ENCODE data around the gene SEMA4G.

The SEMA4G gene

DNA sequence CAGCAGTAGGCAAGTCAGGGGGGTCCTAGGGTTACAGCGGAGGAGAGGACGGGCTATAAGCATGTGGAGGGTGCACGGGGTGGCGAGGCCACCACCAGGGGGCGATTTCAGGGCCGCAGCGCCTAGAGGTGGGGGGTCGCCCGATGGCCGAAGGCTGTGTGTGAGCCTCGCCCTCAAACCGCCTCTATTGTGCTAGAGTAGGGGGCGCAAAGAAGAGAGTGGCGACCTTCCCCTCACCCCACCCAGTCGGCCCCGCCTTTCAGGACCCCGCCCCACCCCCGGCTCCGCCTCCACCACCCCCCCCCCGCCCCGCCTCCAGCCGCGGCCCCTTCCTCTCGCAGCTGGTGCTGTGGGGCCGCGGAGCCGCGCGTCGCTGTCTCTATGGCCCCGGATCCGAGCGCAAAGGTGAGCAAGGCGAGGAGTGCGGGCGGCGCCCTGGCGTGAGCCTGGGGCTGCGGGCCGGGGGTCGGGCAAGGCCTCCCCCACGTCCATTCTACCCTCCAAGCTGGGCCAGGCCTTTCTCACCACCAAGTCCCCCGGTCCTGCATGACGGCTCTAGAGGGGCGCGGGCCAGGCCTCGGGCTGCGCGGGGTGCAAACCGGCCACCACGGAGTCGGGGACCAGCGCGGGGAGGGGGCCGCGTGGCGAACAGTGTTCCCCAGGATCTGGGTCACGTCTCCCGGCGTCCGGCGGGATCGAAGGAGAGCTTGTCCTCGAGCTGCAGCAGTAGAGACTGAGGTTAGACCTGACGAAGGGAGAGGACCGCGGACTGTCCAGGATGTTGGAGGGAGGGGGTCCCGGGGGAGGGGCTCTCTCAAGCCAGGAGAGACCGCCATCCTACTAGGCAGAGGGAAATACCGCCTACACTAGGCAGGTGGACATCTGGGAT, at the start of gene SEMA4G:
SEMA4G (plus strand) TSS at position 318 of the 889 bp plus-strand sequence. CDS start 3,409 bp downstream, outside the sequence.
- Histone ChIP-seq H3K36me3 (ENCODE audit: insufficient read depth, insufficient read length, low read length) (no peaks in the 10 kb centered on the region), H3K27me3 (ENCODE audit: insufficient read depth, insufficient read length) (peaks cover 6% of the 10 kb centered on the region), H3K9me3 (ENCODE audit: insufficient read depth, low read length) (no peaks in the 10 kb centered on the region), H3K9ac (ENCODE audit: insufficient read length, low read depth) (peak within 1 kb of the TSS; percentile 77), H3K4me3 (ENCODE audit: insufficient read length, low read depth) (peak within 1 kb of the TSS; percentile 66), H3K4me1 (ENCODE audit: insufficient read depth, insufficient read length) (peaks cover 26% of the 10 kb centered on the region)
- peak; percentile 51 for DNase-seq (ENCODE audit: low read depth, low spot score)
- no peak for TF ChIP-seq YY1 (IDR thresholded peaks at IDR 0.05; ENCODE audit: insufficient read depth, insufficient read length)
- no peak for TF ChIP-seq ZNF274 (IDR thresholded peaks at IDR 0.05; ENCODE audit: low read depth, low read length)
- TF ChIP-seq SUZ12 (IDR thresholded peaks at IDR 0.05; ENCODE audit: extremely low read depth, insufficient read depth, insufficient read length) = no peak

GRCh38 chr10:100923580-100923979, 45.7 kb upstream of the SEMA4G start:
- Histone ChIP-seq H3K36me3 (ENCODE audit: insufficient read depth, insufficient read length, low read length) (peaks cover 52% of the 10 kb centered on the region), H3K4me3 (ENCODE audit: insufficient read length, low read depth) (no peak overlapping the region), H3K27me3 (ENCODE audit: insufficient read depth, insufficient read length) (no peaks in the 10 kb centered on the region), H3K9ac (ENCODE audit: insufficient read length, low read depth) (no peak overlapping the region), H3K9me3 (ENCODE audit: insufficient read depth, low read length) (no peaks in the 10 kb centered on the region), H3K4me1 (ENCODE audit: insufficient read depth, insufficient read length) (no peaks in the 10 kb centered on the region)
- no peak for DNase-seq (ENCODE audit: low read depth, low spot score)
- no peak for TF ChIP-seq YY1 (IDR thresholded peaks at IDR 0.05; ENCODE audit: insufficient read depth, insufficient read length)
- no peak for TF ChIP-seq ZNF274 (IDR thresholded peaks at IDR 0.05; ENCODE audit: low read depth, low read length)
- no peak for TF ChIP-seq SUZ12 (IDR thresholded peaks at IDR 0.05; ENCODE audit: extremely low read depth, insufficient read depth, insufficient read length)

- no peak overlapping the region for H3K4me3 ChIP-seq (ENCODE audit: insufficient read length, low read depth)
- H3K9me3 ChIP-seq (ENCODE audit: insufficient read depth, low read length) = no peaks in the 10 kb centered on the region
- H3K36me3 ChIP-seq (ENCODE audit: insufficient read depth, insufficient read length, low read length) = peaks cover 74% of the 10 kb centered on the region
- H3K4me1 ChIP-seq (ENCODE audit: insufficient read depth, insufficient read length) = no peaks in the 10 kb centered on the region
- DNase-seq (ENCODE audit: low read depth, low spot score) = no peak
- no peak for TF ChIP-seq YY1 (IDR thresholded peaks at IDR 0.05; ENCODE audit: insufficient read depth, insufficient read length)
- TF ChIP-seq SUZ12 (IDR thresholded peaks at IDR 0.05; ENCODE audit: extremely low read depth, insufficient read depth, insufficient read length) = no peak
- TF ChIP-seq ZNF274 (IDR thresholded peaks at IDR 0.05; ENCODE audit: low read depth, low read length) = no peak
- no peaks in the 10 kb centered on the region for H3K27me3 ChIP-seq (ENCODE audit: insufficient read depth, insufficient read length)
- H3K9ac ChIP-seq (ENCODE audit: insufficient read length, low read depth) = no peak overlapping the region
Observed at GRCh38 chr10:100927266-100927665, 42.0 kb upstream of the SEMA4G start.

DNA sequence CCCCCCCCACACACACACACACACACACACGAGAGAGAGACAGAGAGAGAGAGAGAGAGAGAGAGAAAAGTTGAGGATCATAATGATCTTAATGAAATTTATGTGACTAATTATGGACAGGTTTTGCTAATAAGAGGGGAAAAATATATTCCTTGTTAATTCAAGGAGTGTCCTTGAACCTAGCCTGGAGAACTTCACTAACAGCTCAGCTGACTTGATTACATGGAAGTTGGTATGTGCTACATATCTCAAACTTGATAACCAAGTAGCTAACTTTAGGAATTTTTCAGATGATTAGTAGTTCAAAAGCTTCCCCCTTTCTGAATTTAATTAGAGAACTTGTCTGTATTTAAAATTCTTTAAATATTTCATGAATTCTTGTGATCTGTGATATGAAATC, 41.3 kb upstream of the SEMA4G start:
- Histone ChIP-seq H3K36me3 (ENCODE audit: insufficient read depth, insufficient read length, low read length) (peaks cover 73% of the 10 kb centered on the region), H3K9ac (ENCODE audit: insufficient read length, low read depth) (no peak overlapping the region), H3K27me3 (ENCODE audit: insufficient read depth, insufficient read length) (no peaks in the 10 kb centered on the region), H3K4me3 (ENCODE audit: insufficient read length, low read depth) (no peak overlapping the region), H3K9me3 (ENCODE audit: insufficient read depth, low read length) (no peaks in the 10 kb centered on the region), H3K4me1 (ENCODE audit: insufficient read depth, insufficient read length) (no peaks in the 10 kb centered on the region)
- no peak for DNase-seq (ENCODE audit: low read depth, low spot score)
- TF ChIP-seq ZNF274 (IDR thresholded peaks at IDR 0.05; ENCODE audit: low read depth, low read length) (no peak), SUZ12 (IDR thresholded peaks at IDR 0.05; ENCODE audit: extremely low read depth, insufficient read depth, insufficient read length) (no peak), YY1 (IDR thresholded peaks at IDR 0.05; ENCODE audit: insufficient read depth, insufficient read length) (no peak)

- no peaks in the 10 kb centered on the region for H3K4me1 ChIP-seq (ENCODE audit: insufficient read depth, insufficient read length)
- H3K27me3 ChIP-seq (ENCODE audit: insufficient read depth, insufficient read length) = no peaks in the 10 kb centered on the region
- H3K9me3 ChIP-seq (ENCODE audit: insufficient read depth, low read length) = no peaks in the 10 kb centered on the region
- peaks cover 55% of the 10 kb centered on the region for H3K36me3 ChIP-seq (ENCODE audit: insufficient read depth, insufficient read length, low read length)
- TF ChIP-seq YY1 (IDR thresholded peaks at IDR 0.05; ENCODE audit: insufficient read depth, insufficient read length) (no peak), ZNF274 (IDR thresholded peaks at IDR 0.05; ENCODE audit: low read depth, low read length) (no peak), SUZ12 (IDR thresholded peaks at IDR 0.05; ENCODE audit: extremely low read depth, insufficient read depth, insufficient read length) (no peak)
- no peak overlapping the region for H3K4me3 ChIP-seq (ENCODE audit: insufficient read length, low read depth)
- no peak for DNase-seq (ENCODE audit: low read depth, low spot score)
- H3K9ac ChIP-seq (ENCODE audit: insufficient read length, low read depth) = no peak overlapping the region
Observed at GRCh38 chr10:100930368-100930767, 38.9 kb upstream of the SEMA4G start.

- peaks cover 62% of the 10 kb centered on the region for H3K36me3 ChIP-seq (ENCODE audit: insufficient read depth, insufficient read length, low read length)
Observed at GRCh38 chr10:100934084-100934659, 35.1 kb upstream of the SEMA4G start.

GRCh38 chr10:100939763-100940344, 29.4 kb upstream of the SEMA4G start:
- TF ChIP-seq YY1 (IDR thresholded peaks at IDR 0.05; ENCODE audit: insufficient read depth, insufficient read length) (no peak), SUZ12 (IDR thresholded peaks at IDR 0.05; ENCODE audit: extremely low read depth, insufficient read depth, insufficient read length) (no peak), ZNF274 (IDR thresholded peaks at IDR 0.05; ENCODE audit: low read depth, low read length) (no peak)
- no peak for DNase-seq (ENCODE audit: low read depth, low spot score)

More at GRCh38 chr10:100934084-100934659, 35.1 kb upstream of the SEMA4G start:
- H3K4me3 ChIP-seq (ENCODE audit: insufficient read length, low read depth) = no peak overlapping the region
- H3K9me3 ChIP-seq (ENCODE audit: insufficient read depth, low read length) = no peaks in the 10 kb centered on the region
- H3K9ac ChIP-seq (ENCODE audit: insufficient read length, low read depth) = no peak overlapping the region
- H3K27me3 ChIP-seq (ENCODE audit: insufficient read depth, insufficient read length) = no peaks in the 10 kb centered on the region
- no peak for DNase-seq (ENCODE audit: low read depth, low spot score)
- no peak for TF ChIP-seq YY1 (IDR thresholded peaks at IDR 0.05; ENCODE audit: insufficient read depth, insufficient read length)
- no peak for TF ChIP-seq SUZ12 (IDR thresholded peaks at IDR 0.05; ENCODE audit: extremely low read depth, insufficient read depth, insufficient read length)
- TF ChIP-seq ZNF274 (IDR thresholded peaks at IDR 0.05; ENCODE audit: low read depth, low read length) = no peak
- H3K4me1 ChIP-seq (ENCODE audit: insufficient read depth, insufficient read length) = no peaks in the 10 kb centered on the region

More at GRCh38 chr10:100939763-100940344, 29.4 kb upstream of the SEMA4G start:
- Histone ChIP-seq H3K9ac (ENCODE audit: insufficient read length, low read depth) (no peak overlapping the region), H3K4me1 (ENCODE audit: insufficient read depth, insufficient read length) (no peaks in the 10 kb centered on the region), H3K9me3 (ENCODE audit: insufficient read depth, low read length) (no peaks in the 10 kb centered on the region), H3K27me3 (ENCODE audit: insufficient read depth, insufficient read length) (no peaks in the 10 kb centered on the region), H3K4me3 (ENCODE audit: insufficient read length, low read depth) (no peak overlapping the region), H3K36me3 (ENCODE audit: insufficient read depth, insufficient read length, low read length) (peaks cover 50% of the 10 kb centered on the region)

All from NT2/D1 (cell line).